Measurements from ENCODE around the gene R3HDM4.

GRCh38 chr19:942133-942645, 29.2 kb upstream of the R3HDM4 start:
- TF ChIP-seq CTCF (IDR thresholded peaks at IDR 0.05) (no peak), POLR2A (IDR thresholded peaks at IDR 0.05) (no peak)
